Measurements from ENCODE around the gene RUFY4. TPM values are rescaled to one million over a fixed set of nuclear protein-coding genes. Genes with fewer than 3 reads are reported as not detected.

The RUFY4 gene
- total RNA-seq, 1 experiment from 2014 or later = 0.66 TPM

- no peak overlapping the region for H2BK20ac ChIP-seq (ENCODE audit: low read depth, low read length, poor library complexity, severe bottlenecking)
- Mint-ChIP-seq H3K36me3 (ENCODE audit: insufficient read depth in 1 of 3, low read depth in 3 of 3) (no peaks in the 10 kb centered on the region; a peak in 1 of 7 replicates), H3K27me3 (ENCODE audit: low read depth) (peaks cover 42% of the 10 kb centered on the region), H3K27ac (peak overlapping the region in 2 of 3 experiments; percentile 40 to 53; a peak in 2 of 7 replicates), H3K4me3 (no peak overlapping the region; a peak in 1 of 5 replicates), H3K4me1 (peaks cover 8 to 22% of the 10 kb centered on the region in 2 experiments), H3K9me3 (no peaks in the 10 kb centered on the region)
- no peaks in the 10 kb centered on the region for H3K23me2 ChIP-seq (ENCODE audit: insufficient read length, low read depth, low read length, poor library complexity, severe bottlenecking)
- H2BK12ac ChIP-seq (ENCODE audit: insufficient read length, low read depth, low read length) = no peak overlapping the region
- no peaks in the 10 kb centered on the region for H3K79me1 ChIP-seq (ENCODE audit: insufficient read depth, low read depth, low read length, poor library complexity, severe bottlenecking)
- TF ChIP-seq, protein P1, sequence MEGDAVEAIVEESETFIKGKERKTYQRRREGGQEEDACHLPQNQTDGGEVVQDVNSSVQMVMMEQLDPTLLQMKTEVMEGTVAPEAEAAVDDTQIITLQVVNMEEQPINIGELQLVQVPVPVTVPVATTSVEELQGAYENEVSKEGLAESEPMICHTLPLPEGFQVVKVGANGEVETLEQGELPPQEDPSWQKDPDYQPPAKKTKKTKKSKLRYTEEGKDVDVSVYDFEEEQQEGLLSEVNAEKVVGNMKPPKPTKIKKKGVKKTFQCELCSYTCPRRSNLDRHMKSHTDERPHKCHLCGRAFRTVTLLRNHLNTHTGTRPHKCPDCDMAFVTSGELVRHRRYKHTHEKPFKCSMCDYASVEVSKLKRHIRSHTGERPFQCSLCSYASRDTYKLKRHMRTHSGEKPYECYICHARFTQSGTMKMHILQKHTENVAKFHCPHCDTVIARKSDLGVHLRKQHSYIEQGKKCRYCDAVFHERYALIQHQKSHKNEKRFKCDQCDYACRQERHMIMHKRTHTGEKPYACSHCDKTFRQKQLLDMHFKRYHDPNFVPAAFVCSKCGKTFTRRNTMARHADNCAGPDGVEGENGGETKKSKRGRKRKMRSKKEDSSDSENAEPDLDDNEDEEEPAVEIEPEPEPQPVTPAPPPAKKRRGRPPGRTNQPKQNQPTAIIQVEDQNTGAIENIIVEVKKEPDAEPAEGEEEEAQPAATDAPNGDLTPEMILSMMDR (conservative IDR thresholded peaks at IDR 0.05) = no peak
- H2BK120ac ChIP-seq (ENCODE audit: low read depth, low read length, poor library complexity, severe bottlenecking) = no peak overlapping the region
- H3K23ac ChIP-seq (ENCODE audit: insufficient read length, low read depth, low read length) = no peak overlapping the region
- H3K4me2 ChIP-seq (ENCODE audit: insufficient read depth, insufficient read length, low read length) = no peak overlapping the region
- no peak overlapping the region for H2AFZ ChIP-seq (ENCODE audit: low read length)
- no peak overlapping the region for H3K27ac ChIP-seq (ENCODE audit: insufficient read length, low read depth, low read length)
- H2BK15ac ChIP-seq (ENCODE audit: low read depth, low read length) = no peak overlapping the region
- no peaks in the 10 kb centered on the region for H4K20me1 ChIP-seq (ENCODE audit: control insufficient read depth, insufficient read depth, insufficient read length)
- H3K9me3 ChIP-seq (ENCODE audit: control insufficient read depth, low read depth, low read length) = no peaks in the 10 kb centered on the region
- no peaks in the 10 kb centered on the region; the same call in 1 of the 2 replicates for H3K27me3 ChIP-seq (ENCODE audit: insufficient read depth, low read length)
- peak; percentile 39 for DNase-seq
- H3K14ac ChIP-seq (ENCODE audit: insufficient read depth, low read length) = no peak overlapping the region
- no peak overlapping the region for H4K8ac ChIP-seq (replicated peaks; ENCODE audit: insufficient read length, low read depth, low read length)
- no peak overlapping the region for H3K56ac ChIP-seq (ENCODE audit: insufficient read length, low read depth, low read length)
- no peaks in the 10 kb centered on the region for H3K4me1 ChIP-seq (ENCODE audit: insufficient read depth, low read length)
- H4K5ac ChIP-seq (ENCODE audit: insufficient read length, low read depth, low read length) = no peak overlapping the region
- H3T11ph ChIP-seq (ENCODE audit: low read length) = no peak overlapping the region
- H4K91ac ChIP-seq (ENCODE audit: insufficient read length, low read depth, low read length) = no peak overlapping the region
- H2AK5ac ChIP-seq (ENCODE audit: insufficient read length, low read length) = no peak overlapping the region
- no peak overlapping the region for H3K18ac ChIP-seq (ENCODE audit: insufficient read length, low read depth, low read length)
- H3K4ac ChIP-seq (ENCODE audit: low read depth, low read length) = no peak overlapping the region
- H3K79me2 ChIP-seq (ENCODE audit: insufficient read depth, low read length) = no peaks in the 10 kb centered on the region
- no CpG with 5 or more reads among the region's 9 CpGs for WGBS (ENCODE audit: extremely low coverage, insufficient read length, low lambda C conversion rate)
- no peak overlapping the region for H3K9ac ChIP-seq (ENCODE audit: extremely low read depth, insufficient read length, low read length)
- no peak overlapping the region for H2BK5ac ChIP-seq (ENCODE audit: insufficient read length, low read length)
Observed at GRCh38 chr2:218065239-218066006, 3.6 kb upstream of the RUFY4 start.

All from H9 (cell line).